NCI-H1417 treated with DMSO at 0.1 percent for 48 hours (cell line): Measurements from ENCODE around the gene SLC39A8.

ENCODE experiments used
- DNase-seq: peaks from one replicate; lab custom pipeline; 2025; lab: John Stamatoyannopoulos, UW

The SLC39A8 gene

GRCh38 chr4:102230194-102230593 is 115.1 kb downstream of the SLC39A8 start:
- DNase-seq = peak; percentile 17

DNA sequence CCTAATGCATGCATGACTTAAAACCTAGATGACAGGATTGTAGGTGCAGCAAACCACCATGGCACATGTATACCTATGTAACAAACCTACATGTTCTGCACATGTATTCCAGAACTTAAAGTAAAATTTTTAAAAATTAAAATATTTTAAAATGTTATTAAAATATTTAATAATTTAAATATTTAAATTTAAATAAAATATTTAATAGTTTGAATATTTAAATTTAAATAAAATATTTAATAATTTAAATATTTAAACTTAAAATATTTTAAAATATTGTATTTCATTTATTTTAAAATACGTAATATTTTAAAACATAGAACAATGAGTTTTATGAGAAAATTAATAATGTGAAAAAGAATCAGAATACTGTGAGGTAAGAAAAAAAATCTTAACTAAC is 117.9 kb downstream of the SLC39A8 start:
- no peak for DNase-seq

DNA sequence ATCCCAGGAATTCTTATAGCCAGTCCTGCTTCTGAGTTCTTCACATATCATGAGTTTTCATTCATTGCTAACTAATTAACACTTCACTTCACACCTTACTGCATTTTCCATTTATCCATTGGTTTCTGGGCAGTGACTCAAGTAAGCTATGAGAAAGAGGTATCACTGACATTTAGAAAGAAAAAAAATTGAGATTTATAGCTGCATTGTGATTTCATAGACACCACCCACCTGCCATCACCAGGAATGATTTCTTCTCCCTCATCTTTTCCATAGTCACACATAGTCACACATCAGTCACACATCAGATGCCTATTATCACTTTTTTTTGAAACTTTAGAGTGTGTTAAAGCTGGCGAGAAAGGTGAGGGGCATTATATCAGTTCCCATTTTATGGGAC is 121.8 kb downstream of the SLC39A8 start:
- DNase-seq = no peak

GRCh38 chr4:102222838-102223409 is 122.4 kb downstream of the SLC39A8 start:
- DNase-seq = no peak

GRCh38 chr4:102219129-102219528 is 126.2 kb downstream of the SLC39A8 start:
- DNase-seq = peak; percentile 5

DNA sequence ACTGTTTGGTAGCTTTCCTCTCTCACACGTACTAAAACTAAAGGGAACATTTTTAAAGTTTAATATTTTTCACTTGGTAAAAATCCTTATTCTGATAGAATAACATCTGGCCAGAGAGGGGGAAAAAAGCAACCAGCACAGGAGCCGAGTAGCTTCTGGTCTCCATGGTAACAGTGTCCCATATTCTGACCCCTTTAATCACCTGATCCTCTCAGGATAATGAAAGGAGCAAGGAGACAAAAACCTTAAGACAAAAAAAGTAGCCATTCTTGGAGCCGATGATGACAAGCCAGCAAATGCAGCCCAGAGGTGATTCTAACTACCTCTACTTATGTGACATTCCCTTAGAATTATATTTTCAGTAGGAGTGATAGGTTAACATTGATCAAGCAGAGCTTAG is 126.6 kb downstream of the SLC39A8 start:
- DNase-seq = no peak

DNA sequence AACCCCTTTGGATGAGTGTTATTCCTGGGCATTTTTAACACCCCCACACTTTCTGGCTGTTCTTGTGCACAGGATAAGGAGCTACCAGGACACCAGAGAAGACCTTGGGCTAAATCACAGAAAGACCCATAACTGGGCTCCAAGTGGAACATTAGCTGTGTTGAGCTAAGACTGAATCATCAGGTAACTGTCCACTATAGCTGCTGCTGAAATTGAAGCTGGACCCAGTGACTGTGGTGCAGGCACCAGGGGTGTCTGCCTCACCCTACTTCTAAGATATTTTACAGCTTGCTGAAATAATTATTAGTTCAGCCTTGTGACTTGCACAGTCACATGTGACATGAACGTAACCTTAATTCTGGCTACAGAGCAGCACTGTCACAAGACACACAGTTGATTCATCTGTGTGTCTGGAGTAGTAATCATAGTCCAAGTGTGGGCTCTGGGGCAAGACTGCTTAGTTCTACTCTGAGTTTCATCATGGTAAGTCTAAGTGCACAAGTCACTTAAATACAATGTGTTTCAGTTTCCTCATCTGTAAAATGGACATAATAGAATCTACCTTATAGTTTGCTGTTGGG is 127.4 kb downstream of the SLC39A8 start:
- DNase-seq = no peak

DNA sequence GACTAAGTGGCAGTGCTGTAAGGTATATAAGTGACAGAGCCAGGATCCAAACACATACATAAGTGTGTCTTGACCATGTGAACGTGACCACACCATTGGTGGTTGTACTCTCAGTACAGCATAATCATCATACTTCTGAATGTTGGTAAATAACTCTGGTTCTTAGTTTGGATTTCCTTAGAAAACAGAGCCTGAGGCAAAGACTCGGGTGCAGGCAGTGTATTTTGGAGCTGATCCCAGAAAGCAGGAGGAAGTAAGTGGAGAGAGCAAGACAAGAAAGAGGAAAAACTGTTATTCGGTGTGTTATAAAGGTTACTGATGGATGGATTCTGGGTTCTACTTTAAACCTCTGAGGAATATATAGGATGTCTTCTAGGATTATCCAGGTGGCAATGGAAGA is 127.9 kb downstream of the SLC39A8 start:
- no peak for DNase-seq

DNA sequence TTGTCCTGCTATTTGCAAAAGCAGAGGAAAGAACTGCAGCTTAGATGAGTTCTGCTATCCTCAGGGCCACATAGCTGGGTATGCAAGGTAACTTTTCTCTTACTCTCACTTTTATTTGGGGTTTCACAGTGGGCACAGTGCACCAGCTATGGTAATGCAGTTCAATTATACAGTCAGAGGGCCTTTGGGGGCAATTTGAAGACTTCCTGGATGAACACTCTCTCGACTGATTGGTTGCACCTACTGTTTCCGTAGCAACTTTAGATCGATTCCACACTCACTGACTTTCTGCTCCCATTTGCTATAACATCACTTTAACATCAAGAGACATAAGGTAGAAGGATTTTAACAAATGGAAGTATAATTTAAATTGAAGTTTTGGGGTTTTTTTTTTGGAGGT is 128.6 kb downstream of the SLC39A8 start:
- no peak for DNase-seq

DNA sequence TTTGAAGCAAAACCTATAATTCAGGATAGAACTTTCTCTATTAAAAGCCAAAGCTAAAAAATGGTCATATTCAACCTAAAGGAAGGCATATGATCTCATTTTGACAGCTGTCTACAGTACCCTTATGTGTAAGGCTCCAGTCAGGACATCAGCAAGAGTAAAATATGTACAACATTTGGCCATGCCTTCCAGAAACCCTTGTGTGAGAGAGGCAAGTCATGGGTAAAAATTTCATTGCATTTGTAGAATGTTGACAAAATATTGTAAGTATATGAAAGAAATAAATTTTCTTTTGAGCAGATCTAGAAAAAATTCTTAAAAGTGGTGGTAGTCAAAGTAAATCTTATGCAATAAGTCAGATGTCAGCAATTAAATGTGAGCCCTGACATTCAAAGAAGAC is 132.3 kb downstream of the SLC39A8 start:
- no peak for DNase-seq
